ENCODE results near the gene EBF3.
A peak's percentile ranks its signal among the peaks of the same experiment; 100 is the strongest.

Gene EBF3

GRCh38 chr10:129910861-129911260, 53.2 kb downstream of the EBF3 start:
- no peak for DNase-seq

- DNase-seq: no peak
Observed at GRCh38 chr10:129909531-129910256, 54.4 kb downstream of the EBF3 start.

- no peak for DNase-seq
Observed at GRCh38 chr10:129909080-129909479, 55.0 kb downstream of the EBF3 start.

GRCh38 chr10:129908406-129908805, 55.7 kb downstream of the EBF3 start:
- DNase-seq: no peak

- DNase-seq: no peak
Observed at GRCh38 chr10:129905553-129905952, 58.5 kb downstream of the EBF3 start.

- DNase-seq: no peak
Observed at GRCh38 chr10:129904323-129904722, 59.8 kb downstream of the EBF3 start.

GRCh38 chr10:129901389-129902006, 62.6 kb downstream of the EBF3 start:
- no peak for DNase-seq

- no peak for DNase-seq
Observed at GRCh38 chr10:129900825-129901224, 63.2 kb downstream of the EBF3 start.

- DNase-seq: no peak
Observed at GRCh38 chr10:129899276-129900130, 64.6 kb downstream of the EBF3 start.

- no peak for DNase-seq
Observed at GRCh38 chr10:129898706-129899268, 65.3 kb downstream of the EBF3 start.

- no peak for DNase-seq
Observed at GRCh38 chr10:129897871-129898626, 66.0 kb downstream of the EBF3 start.

- no peak for DNase-seq
Observed at GRCh38 chr10:129896860-129897200, 67.2 kb downstream of the EBF3 start.

GRCh38 chr10:129896136-129896859, 67.8 kb downstream of the EBF3 start:
- no peak for DNase-seq

- DNase-seq: no peak
Observed at GRCh38 chr10:129895811-129896135, 68.3 kb downstream of the EBF3 start.

GRCh38 chr10:129894698-129895097, 69.4 kb downstream of the EBF3 start:
- no peak for DNase-seq

GRCh38 chr10:129893104-129894089, 70.7 kb downstream of the EBF3 start:
- no peak for DNase-seq

GRCh38 chr10:129892548-129893052, 71.5 kb downstream of the EBF3 start:
- no peak for DNase-seq

- DNase-seq: no peak
Observed at GRCh38 chr10:129891806-129892205, 72.3 kb downstream of the EBF3 start.

- no peak for DNase-seq
Observed at GRCh38 chr10:129890170-129890569, 73.9 kb downstream of the EBF3 start.

- peak; percentile 26 for DNase-seq
Observed at GRCh38 chr10:129888784-129889616, 75.1 kb downstream of the EBF3 start.

Measured in activated CD4-positive, alpha-beta T cell treated with anti-CD3 and anti-CD28 coated beads, Interleukin-2, amount 50 U/mL, for 16 hours (primary cell).